ENCODE measurements around the gene OXSR1.
"Not testable (repeated sequence)": the region's sequence is repeated elsewhere in the genome, so short reads cannot be mapped to it uniquely, and the experiment has no call there.

The OXSR1 gene

DNA sequence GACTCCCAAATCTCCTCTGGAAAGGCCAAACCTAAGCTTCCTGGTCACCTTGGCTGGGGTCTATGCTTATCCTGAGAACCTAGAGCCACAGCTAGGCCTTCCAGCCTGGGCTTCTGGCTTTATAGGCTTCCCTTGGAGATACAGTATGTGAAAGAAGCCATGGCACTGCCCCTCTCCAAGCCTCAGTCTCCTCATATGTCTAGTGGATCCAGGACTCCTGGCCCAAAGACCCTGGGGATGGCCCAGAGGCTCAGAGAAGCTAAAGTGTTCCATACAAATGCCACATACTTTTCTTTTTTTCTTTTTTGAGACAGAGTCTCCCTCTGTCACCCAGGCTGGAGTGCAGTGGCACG lies 37.1 kb upstream of the OXSR1 start:
- no peak for DNase-seq

GRCh38 chr3:38129058-38129457 lies 36.3 kb upstream of the OXSR1 start:
- no peak for DNase-seq

GRCh38 chr3:38130631-38131065 lies 34.7 kb upstream of the OXSR1 start:
- no peak for DNase-seq

DNA sequence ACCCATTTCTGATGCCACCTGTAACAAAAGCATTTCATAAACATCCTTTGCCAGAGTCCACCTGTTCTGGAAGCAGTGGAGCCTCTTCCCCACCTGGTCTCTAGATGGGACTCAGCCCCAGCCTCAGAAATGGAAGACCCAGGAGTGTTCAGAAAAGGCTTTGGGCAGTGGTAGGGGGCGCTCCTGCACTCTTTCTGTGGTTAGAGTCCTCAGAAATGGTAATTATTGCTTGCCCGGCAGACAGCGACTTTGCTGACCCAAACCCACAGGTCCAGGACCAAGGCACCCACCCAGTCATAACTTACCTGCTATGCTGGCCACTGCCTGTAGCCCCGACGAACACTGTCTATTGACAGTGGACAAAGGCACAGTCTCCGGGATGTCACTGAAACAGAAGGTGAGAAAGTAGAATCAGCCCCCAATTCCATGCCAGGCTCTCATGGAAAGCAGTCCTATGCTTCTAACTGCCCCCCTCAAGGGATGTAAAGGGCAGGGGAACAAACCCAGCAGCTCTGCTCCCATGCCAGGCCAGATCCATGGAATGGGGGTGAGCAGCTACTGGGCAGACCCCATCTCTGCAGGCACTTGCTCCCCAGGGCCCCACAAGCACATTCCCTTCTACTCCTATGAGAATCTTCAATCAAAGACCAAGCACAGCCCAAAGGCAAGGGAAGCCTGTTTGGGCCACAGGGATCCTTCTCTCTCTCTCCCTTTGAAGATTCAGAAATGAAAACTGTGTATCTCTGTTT lies 33.5 kb upstream of the OXSR1 start:
- no peak for DNase-seq

DNA sequence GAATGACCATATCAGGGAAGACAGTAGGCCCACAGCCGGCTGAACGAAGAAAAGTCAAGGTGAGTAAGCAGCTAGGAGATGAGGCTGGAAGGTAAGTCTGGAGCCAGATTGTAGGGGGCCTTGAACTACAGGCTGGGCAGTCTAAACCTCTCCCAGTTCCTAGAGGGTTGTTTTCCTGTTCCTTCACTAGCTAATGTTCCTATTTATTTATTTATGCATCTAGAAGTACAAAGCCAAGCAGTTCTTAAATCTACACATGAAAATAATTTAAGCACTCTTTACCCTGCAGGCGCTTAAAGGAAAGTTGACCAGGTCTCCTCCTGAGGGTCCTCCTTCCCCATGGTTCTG lies 32.2 kb upstream of the OXSR1 start:
- DNase-seq: no peak

DNA sequence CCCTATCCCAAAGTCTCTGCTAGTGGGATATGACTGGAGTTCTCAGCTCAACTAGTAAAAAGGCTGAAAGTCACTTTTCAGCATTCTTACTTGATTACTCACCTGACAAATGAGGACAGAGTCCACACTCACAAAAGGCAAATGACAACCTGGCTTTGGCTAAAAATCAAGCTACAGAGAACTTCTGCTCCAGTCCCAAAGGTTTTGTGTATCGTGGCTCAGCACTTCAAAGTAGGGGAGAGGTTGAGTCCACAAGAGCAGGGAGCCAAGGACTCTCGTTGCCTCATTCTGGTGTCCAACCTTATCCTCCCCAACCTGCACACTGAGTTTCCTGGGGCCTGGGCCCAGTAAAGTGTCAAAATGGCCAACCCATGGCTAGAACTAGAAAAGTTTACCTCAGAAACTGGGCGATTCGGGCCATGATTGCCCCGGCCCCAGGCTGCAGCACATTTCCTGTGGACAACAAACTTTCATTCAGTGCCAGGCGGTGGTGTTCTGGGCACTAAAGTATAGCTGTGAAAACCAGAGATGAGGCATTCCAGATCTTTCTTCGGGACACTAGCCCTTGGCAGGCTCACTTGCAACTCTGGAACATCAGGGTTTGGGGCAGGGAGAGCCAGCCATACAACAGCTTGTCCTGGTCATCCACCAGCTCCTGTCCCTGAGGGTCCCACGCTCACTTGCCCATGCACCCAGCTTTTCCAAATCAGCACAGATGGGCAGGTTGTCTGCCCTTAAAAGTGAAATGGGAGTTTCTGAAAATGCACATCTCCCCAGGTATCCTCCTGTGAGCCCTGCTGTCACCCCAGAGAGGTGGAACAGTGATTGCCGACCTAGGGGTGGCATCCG lies 31.6 kb upstream of the OXSR1 start:
- no peak for DNase-seq

- DNase-seq: not testable (repeated sequence)
Measured at GRCh38 chr3:38134517-38135143, 30.7 kb upstream of the OXSR1 start.

DNA sequence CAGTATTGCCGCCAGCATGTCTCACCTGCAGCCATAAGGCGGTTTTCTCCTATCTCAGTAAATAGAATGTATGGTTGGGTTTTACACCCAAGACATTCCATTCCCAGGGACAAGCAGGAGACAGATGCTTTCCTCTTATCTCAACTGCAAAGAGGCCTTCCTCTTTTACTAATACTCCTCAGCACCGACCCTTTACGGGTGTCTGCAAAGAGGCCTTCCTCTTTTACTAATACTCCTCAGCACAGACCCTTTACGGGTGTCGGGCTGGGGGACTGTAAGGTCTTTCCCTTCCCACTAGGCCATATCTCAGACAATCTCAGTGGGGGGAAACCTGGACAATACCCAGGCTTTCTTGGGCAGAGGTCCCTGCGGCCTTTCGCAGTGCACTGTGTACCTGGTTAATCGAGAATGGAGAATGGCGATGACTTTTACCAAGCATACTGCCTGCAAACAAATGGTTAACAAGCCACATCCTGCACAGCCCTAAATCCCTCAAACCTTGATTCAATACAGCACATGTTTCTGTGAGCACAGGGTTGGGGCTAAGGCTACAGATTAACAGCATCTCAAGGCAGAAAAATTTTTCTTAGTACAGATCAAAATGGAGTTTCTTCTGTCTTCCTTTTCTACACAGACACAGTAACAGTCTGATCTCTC lies 29.6 kb upstream of the OXSR1 start:
- not testable (repeated sequence) for DNase-seq

- DNase-seq: no peak
Measured at GRCh38 chr3:38136393-38136776, 29.0 kb upstream of the OXSR1 start.

- DNase-seq: peak; percentile 79 to 94 (median 92)
Measured at GRCh38 chr3:38136777-38137614, 28.3 kb upstream of the OXSR1 start, which contains the start of gene ACAA1. ACAA1 (minus strand) TSS chr3:38137127; CDS start chr3:38137035, 92 bp downstream.

DNA sequence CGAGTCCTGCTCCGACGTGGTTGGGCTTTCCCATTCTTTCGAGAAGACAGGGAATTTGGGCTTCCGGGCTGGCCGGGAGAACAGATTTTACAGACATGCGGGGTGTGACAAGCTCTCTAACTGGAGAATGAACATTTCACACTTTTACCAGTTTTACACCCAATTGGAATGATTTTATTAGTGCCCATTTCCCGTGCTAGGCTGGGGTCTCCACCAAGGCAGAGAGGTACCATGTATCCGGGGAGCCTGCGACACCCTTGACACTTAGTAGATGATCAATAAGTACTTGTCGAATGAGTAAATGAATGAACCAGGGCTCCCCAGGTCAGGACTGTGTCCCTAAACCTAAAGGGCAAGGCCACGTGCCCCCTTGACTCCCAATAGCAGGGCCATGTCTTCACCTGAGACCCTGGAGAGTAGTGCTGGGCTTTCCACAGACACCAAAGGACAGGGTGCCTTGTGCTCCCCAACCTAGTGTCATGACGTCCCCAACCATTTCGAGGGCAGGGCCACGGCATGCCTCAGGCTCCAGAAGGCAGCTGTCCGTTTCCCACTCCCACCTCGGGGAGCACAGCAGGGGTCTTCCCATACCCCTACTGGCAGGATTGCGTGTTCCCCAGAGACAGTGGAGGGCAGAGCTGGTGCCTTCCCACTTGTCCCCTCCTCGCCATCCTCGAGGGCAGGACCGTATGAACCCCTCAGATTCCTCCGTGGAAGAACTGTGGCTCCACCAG lies 27.6 kb upstream of the OXSR1 start:
- DNase-seq: peak in 1 of 4 experiments; percentile 25

DNA sequence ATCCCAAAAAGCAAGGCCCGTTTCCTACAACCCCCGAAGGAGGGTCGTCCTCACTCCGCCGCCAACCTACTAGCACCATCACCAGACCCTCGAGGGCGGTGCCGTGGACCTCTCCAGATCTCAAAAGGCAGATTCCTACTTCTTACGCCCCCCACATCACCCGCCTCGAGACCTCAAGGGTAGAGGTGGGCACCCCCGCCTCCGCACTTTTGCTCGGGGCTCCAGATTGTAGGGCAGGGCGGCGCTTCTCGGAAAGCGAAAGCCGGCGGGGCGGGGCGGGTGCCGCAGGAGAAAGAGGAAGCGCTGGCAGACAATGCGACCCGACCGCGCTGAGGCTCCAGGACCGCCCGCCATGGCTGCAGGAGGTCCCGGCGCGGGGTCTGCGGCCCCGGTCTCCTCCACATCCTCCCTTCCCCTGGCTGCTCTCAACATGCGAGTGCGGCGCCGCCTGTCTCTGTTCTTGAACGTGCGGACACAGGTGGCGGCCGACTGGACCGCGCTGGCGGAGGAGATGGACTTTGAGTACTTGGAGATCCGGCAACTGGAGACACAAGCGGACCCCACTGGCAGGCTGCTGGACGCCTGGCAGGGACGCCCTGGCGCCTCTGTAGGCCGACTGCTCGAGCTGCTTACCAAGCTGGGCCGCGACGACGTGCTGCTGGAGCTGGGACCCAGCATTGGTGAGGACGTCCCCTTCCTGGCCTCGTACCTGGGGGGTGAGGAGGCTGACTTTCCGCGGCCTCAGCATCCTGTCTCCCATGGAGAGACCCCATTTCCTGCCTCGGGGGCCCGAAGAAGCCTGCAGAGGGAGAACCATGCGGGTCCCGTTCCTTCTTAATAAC lies 26.8 kb upstream of the OXSR1 start, which contains the start of gene MYD88:
Gene MYD88 (plus strand): TSS at position 313 of the 842 bp plus-strand sequence. CDS start 40 bp downstream, at position 353.
- DNase-seq: peak; percentile 44 to 85 (median 59)

GRCh38 chr3:38139191-38139590 lies 26.1 kb upstream of the OXSR1 start:
- DNase-seq: no peak

- DNase-seq: no peak
Measured at GRCh38 chr3:38139652-38140051, 25.7 kb upstream of the OXSR1 start.

DNA sequence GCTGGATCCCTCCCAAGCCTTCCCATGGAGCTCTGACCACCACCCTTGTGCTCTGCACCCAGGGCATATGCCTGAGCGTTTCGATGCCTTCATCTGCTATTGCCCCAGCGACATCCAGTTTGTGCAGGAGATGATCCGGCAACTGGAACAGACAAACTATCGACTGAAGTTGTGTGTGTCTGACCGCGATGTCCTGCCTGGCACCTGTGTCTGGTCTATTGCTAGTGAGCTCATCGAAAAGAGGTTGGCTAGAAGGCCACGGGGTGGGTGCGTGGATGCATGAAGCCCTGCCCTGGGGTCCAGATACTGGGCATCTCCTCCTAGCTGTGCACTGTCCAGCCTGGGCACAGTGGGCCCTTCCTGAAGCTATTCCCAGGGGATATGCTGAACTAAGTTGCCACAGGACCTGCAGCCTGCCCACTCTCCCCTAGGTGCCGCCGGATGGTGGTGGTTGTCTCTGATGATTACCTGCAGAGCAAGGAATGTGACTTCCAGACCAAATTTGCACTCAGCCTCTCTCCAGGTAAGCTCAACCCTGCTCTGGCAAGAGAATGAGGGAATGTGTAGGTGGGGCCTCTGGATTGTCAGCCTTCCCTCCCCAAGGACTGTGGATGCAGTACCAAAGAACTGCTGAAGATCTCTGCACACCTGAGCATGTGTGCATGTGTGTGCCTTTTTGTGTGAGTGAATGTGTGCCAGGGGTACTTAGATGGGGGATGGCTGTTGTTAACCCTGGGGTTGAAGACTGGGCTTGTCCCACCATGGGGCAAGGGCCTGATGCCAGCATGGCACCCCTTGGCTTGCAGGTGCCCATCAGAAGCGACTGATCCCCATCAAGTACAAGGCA lies 24.8 kb upstream of the OXSR1 start:
- no peak for DNase-seq

DNA sequence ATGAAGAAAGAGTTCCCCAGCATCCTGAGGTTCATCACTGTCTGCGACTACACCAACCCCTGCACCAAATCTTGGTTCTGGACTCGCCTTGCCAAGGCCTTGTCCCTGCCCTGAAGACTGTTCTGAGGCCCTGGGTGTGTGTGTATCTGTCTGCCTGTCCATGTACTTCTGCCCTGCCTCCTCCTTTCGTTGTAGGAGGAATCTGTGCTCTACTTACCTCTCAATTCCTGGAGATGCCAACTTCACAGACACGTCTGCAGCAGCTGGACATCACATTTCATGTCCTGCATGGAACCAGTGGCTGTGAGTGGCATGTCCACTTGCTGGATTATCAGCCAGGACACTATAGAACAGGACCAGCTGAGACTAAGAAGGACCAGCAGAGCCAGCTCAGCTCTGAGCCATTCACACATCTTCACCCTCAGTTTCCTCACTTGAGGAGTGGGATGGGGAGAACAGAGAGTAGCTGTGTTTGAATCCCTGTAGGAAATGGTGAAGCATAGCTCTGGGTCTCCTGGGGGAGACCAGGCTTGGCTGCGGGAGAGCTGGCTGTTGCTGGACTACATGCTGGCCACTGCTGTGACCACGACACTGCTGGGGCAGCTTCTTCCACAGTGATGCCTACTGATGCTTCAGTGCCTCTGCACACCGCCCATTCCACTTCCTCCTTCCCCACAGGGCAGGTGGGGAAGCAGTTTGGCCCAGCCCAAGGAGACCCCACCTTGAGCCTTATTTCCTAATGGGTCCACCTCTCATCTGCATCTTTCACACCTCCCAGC lies 24.0 kb upstream of the OXSR1 start:
- no peak for DNase-seq

DNA sequence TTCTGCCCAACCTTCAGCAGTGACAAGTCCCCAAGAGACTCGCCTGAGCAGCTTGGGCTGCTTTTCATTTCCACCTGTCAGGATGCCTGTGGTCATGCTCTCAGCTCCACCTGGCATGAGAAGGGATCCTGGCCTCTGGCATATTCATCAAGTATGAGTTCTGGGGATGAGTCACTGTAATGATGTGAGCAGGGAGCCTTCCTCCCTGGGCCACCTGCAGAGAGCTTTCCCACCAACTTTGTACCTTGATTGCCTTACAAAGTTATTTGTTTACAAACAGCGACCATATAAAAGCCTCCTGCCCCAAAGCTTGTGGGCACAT lies 23.4 kb upstream of the OXSR1 start:
- DNase-seq: no peak

GRCh38 chr3:38142959-38143358 lies 22.4 kb upstream of the OXSR1 start:
- no peak for DNase-seq

- no peak for DNase-seq
Measured at GRCh38 chr3:38143511-38143910, 21.8 kb upstream of the OXSR1 start.
